ENCODE results near the gene U2AF1L4.

The U2AF1L4 gene, protein sequence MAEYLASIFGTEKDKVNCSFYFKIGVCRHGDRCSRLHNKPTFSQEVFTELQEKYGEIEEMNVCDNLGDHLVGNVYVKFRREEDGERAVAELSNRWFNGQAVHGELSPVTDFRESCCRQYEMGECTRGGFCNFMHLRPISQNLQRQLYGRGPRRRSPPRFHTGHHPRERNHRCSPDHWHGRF

DNA sequence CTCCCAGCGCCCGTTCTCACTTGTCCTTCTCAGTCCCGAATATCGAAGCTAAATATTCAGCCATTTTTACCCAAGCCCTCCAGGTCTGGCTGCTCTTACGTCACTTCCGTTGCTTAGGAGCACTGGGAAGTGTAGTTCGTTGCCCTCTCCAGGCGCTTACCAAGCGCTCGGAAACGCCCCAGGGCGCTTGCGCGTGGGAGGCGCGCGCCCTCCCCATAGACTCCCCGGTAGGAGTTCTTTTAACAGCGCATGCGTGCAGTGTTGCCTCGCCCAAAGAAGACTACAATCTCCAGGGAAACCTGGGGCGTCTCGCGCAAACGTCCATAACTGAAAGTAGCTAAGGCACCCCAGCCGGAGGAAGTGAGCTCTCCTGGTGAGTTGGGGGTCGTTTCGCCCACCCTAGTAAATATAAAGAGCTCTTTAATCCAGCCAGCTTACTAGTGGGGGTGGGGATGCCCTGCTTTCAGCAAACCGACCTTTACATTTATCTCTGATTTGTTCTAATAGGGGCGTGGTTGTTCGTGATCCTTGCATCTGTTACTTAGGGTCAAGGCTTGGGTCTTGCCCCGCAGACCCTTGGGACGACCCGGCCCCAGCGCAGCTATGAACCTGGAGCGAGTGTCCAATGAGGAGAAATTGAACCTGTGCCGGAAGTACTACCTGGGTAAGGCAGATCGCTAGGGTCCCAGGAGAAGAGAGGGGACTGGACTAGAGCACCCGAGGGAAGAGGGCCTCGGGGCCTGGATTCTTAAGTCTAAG lies at the start of gene U2AF1L4, which contains the start of gene PSENEN:
Gene U2AF1L4 (minus strand): TSS at position 91 of the 759 bp plus-strand sequence. CDS start 27 bp downstream, at position 64.
Gene PSENEN (plus strand): TSS at position 324 of the 759 bp plus-strand sequence. CDS start 280 bp downstream, at position 604.
- peak; percentile 82 to 92 for DNase-seq (ENCODE audit: low read depth in 2 of 2)

DNA sequence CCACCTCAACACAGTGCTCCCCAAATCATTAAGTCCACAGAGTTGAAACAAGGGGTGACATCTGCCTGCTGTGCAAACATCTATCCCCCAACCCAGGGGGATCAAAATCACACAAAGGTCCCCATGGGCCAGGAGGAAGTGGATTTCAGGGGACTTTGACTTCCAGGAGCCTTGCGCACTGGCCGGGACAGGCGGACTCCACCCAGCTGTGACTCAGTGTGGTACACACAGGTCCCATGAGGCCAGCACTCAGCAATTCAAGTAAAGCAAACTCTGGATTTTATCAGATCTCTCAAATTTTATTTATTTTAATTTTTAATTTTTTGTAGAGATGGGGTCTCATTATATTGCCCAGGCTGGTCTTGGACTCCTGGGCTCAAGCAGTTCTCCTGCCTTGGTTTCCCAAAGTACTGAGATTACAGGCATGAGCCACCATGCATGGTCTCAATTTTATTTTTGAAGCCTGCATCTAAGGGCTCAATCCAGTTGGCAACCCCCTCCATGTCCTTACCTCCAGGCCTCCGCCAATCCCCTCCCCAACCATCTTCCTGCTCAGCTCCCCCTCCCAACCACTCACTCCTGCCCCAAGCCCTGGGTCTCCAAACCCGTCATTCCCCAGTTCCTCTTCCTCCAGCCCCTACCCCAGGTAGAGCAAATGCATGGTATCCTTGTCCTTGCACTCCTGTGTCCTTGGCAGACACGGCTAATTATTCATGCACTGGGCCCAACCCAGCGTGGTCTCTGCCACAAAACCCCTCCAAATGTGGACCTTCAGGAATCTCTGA lies 48.4 kb upstream of the U2AF1L4 start:
- DNase-seq (ENCODE audit: low read depth in 2 of 2): no peak

DNA sequence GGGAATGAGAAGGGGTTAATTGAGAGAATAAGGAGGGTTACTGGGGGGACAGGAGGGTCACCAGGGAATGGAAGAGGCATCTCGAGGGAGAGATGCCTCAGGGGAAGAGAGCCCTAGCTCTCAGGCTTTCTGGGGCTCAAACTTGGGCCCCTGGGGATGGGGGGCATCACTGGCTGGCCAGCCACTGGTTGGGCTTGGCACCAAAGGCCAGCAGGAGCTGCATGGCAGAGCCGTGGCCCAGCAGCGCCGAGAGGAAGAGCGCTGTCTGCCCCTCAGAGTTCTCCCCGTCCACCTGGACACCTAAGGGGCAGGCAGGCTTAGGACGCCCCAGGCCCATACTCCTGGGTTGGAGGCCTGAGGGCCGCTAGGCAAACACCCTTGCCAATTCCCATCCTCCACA lies 47.7 kb upstream of the U2AF1L4 start:
- no peak for DNase-seq (ENCODE audit: low read depth in 2 of 2)

- no peak for DNase-seq (ENCODE audit: low read depth in 2 of 2)
Measured at GRCh38 chr19:35792312-35792711, 47.1 kb upstream of the U2AF1L4 start.

- DNase-seq (ENCODE audit: low read depth in 2 of 2): no peak
Measured at GRCh38 chr19:35791814-35792279, 46.6 kb upstream of the U2AF1L4 start.

DNA sequence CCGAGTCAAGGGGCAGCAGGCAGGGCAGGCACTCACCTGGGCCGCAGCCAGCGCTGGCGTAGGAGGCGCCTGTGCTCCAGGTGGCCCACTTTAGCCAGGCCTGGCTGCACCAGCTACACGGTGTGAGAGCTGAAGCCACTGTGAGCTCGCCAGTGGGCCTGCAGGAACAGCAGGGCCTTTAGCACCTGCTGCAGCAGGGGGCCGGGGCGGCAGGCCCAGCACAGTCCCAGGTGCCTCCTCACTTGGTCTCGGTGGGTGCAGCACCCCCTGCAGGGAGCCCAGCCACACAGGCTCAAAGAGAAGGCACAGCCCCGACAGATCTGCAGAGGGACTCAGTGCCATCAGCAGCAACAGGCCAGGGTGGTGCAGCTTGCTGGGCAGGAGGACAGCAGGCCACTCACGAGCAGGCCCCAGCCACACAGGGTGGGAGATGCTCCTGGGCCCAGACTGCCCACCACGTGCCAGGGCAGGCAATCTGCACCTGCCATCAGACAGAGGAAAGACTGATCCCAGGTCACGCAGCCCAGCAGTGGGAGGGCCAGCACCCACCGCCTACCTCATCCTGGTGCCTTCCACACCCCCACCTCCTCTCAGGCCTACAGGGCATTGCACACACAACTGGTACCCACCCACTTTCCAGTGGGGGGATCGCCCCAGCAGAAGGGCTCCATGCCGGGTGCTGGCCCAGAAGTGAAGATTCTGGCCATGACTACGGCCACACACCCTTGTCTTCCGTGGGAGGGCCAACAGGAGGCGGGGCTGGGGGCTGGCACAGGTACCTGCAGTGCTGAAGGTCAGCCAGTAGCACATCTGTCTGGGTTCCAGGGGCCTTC lies 46.0 kb upstream of the U2AF1L4 start:
- no peak for DNase-seq (ENCODE audit: low read depth in 2 of 2)

DNA sequence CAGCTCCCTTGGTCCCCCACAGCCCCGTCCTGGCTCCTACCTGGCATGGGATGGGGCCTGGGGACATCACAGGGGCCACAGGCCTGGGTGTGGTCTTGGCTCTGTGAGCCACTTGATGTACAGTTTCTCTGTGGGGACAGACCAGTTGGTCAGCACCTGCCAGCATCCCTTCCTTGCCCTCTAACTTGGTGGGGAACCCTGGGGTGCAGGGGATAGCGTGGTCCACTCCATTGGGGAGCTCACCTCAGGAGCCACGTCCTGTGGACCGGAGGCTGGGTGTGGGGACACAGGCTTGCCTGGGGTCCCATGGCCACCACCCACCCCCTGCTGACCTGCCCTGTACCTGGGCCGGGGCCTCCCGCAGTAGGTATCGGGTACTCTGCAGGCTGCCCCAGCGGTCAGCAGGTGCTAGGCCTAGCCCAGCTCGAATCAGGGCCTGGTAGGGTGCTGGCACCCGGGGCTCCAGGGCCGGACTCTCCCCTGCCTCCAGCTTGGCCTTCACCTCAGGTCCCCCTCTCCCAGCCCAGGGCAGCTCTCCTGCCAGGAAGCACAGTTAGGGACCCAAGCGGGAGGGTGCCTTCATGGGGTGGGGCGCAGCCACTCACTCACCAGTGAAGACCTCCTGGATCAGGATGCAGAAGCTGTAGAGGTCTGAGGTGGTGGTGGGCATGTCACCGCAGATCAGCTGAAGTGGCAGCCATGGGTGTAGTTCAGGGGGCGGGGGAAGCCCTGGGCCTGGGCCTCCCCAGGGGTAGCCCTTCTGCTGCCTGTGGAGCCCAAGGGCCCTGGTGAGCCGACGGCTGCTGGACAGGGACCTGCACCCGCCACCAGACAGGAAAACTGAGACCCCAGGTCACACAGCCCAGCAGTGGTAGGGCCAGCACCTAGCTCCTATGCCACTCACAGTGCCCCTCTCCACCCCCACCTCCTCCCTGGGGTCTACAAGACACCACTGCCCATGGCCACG lies 45.0 kb upstream of the U2AF1L4 start:
- no peak for DNase-seq (ENCODE audit: low read depth in 2 of 2)

GRCh38 chr19:35789195-35789977 lies 44.2 kb upstream of the U2AF1L4 start:
- DNase-seq (ENCODE audit: low read depth in 2 of 2): no peak

DNA sequence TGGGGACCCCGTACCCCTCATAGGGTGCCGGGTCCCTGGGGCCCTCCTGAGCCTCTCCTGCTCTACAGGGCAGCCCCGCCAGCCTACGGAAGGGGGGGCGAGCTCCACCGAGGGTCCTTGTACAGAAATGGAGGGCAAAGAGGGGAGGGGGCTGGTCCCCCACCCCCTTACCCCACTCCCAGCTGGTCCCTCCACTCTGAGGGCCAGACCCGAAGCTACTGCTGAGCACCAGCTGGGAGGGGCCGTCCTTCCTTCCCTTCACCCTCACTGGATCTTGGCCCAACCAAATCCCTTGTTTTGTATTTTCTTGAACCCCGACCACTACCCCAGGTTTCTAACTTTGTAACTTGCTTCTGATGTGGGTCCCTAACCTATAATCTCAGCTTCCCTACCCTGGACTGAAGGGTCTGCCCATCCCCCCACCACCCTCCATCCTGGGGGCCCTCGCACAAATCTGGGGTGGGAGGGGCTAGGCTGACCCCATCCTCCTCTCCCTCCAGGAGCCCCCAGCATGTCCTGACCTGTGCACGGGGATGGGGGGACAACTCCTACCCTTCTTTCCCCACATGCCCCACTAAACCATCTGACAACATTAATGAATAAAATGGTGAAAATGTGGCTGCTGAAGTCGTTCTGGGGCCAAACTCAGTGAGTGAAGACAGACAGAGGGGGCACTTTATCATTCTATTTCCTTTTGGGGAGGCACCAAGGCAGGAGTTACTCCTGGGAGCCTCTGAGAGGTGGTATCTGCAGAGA lies 43.2 kb upstream of the U2AF1L4 start:
- no peak for DNase-seq (ENCODE audit: low read depth in 2 of 2)

DNA sequence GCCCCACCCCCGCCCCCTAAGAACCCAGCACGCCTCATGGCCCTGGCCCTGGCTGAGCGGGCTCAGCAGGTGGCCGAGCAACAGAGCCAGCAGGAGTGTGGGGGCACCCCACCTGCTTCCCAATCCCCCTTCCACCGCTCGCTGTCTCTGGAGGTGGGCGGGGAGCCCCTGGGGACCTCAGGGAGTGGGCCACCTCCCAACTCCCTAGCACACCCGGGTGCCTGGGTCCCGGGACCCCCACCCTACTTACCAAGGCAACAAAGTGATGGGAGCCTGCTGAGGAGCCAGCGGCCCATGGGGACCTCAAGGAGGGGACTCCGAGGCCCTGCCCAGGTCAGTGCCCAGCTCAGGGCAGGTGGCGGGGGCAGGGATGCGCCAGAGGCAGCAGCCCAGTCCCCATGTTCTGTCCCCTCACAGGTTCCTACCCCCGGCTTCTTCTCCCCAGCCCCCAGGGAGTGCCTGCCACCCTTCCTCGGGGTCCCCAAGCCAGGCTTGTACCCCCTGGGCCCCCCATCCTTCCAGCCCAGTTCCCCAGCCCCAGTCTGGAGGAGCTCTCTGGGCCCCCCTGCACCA lies 42.1 kb upstream of the U2AF1L4 start:
- DNase-seq (ENCODE audit: low read depth in 2 of 2): no peak

GRCh38 chr19:35786299-35787160 lies 41.3 kb upstream of the U2AF1L4 start:
- no peak for DNase-seq (ENCODE audit: low read depth in 2 of 2)

GRCh38 chr19:35785339-35785627 lies 40.1 kb upstream of the U2AF1L4 start:
- DNase-seq (ENCODE audit: low read depth in 2 of 2): no peak

GRCh38 chr19:35784503-35785338 lies 39.5 kb upstream of the U2AF1L4 start:
- DNase-seq (ENCODE audit: low read depth in 2 of 2): no peak

DNA sequence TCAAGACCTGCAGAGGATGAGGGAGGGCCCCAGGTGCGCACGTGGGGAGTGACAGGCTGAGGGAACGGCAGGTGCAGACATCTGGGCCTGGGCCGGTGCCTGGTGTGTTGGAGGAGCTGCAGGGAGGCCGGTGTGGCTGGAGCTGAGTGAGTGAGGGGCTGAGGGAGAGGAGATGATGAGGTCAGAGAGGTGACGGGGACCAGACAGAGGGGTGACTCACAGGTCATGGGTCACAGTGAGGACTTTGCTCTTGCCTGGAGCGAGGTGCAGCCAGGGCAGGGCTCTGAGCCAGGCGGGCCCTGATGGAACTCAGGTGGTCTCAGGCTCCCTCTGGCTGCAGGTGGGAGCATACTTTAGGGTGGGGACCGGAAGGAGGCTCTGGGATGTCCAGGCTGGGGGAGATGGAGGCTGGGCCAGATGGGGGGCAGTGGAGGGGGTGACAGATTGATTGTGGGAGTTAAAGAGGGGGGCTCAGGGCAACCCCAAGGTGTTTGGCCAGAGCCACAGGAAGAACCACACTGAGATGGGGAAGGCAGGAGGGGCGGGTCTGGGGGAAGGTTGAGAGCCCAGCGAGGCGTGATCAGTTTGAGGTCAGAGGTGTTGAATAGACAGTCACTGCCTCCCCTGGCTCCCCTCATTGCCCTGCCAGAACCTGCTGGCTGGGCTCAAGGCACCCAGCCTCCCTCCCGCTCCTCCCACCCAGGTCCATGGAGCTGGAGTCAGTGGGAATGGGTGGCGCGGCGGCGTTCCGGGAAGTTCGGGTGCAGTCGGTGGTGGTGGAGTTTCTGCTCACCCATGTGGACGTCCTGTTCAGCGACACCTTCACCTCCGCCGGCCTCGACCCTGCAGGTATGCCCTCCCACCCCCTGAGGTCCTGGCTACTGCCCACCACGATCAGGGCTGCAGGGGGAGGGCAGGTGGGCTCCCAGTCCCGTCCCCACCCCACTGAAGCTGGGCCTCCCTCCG lies 38.5 kb upstream of the U2AF1L4 start:
- no peak for DNase-seq (ENCODE audit: low read depth in 2 of 2)

- no peak for DNase-seq (ENCODE audit: low read depth in 2 of 2)
Measured at GRCh38 chr19:35782589-35782988, 37.4 kb upstream of the U2AF1L4 start.

- no peak for DNase-seq (ENCODE audit: low read depth in 2 of 2)
Measured at GRCh38 chr19:35781650-35782049, 36.4 kb upstream of the U2AF1L4 start.

Data from stimulated activated CD8-positive, alpha-beta memory T cell treated with anti-CD3 and anti-CD28 coated beads, Interleukin-7, amount 100 ng/mL, for 1 hour (primary cell).